Prostate gland (tissue), 2 donors: ENCODE measurements around the gene CFAP68.

Source experiments
- POLR2A ChIP-seq: fragments of 450-650 bp; IDR thresholded peaks from one replicate; pipeline ENCODE4 v1.6.1; 2016; ENCODE audit warnings: antibody characterized with exemption, mild to moderate bottlenecking
- TF ChIP-seq, protein P1 (sequence below), 4 experiments: fragments of 200-600 bp in 2 of 4; fragments of 450-650 bp in 2 of 4; sonication (generic) in 2 of 4; IDR thresholded peaks; 1 replicate in 3 of 4; 2 replicates in 1 of 4; pipeline ENCODE4 v1.5.1; 2016 to 2019; ENCODE audit warnings: antibody characterized with exemption in 4 of 4, mild to moderate bottlenecking in 2 of 4, moderate library complexity in 2 of 4

DNA sequence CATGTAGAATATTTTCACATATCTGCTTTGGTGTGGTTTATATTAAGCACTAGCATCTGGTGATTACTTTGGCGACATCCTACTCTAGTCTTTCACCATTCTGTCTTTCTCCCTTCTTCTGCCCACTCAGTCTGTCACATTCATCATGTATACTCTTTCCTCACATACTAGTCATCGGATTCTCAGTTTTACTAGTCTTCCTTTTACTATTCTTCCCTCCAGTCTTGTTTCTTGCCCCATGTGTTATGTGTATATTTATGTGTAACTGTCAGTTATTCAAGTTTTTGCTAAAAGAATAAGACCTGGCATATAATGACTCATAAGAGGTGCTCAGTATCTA is 53.2 kb downstream of the CFAP68 start:
- TF ChIP-seq, protein P1, sequence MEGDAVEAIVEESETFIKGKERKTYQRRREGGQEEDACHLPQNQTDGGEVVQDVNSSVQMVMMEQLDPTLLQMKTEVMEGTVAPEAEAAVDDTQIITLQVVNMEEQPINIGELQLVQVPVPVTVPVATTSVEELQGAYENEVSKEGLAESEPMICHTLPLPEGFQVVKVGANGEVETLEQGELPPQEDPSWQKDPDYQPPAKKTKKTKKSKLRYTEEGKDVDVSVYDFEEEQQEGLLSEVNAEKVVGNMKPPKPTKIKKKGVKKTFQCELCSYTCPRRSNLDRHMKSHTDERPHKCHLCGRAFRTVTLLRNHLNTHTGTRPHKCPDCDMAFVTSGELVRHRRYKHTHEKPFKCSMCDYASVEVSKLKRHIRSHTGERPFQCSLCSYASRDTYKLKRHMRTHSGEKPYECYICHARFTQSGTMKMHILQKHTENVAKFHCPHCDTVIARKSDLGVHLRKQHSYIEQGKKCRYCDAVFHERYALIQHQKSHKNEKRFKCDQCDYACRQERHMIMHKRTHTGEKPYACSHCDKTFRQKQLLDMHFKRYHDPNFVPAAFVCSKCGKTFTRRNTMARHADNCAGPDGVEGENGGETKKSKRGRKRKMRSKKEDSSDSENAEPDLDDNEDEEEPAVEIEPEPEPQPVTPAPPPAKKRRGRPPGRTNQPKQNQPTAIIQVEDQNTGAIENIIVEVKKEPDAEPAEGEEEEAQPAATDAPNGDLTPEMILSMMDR (IDR thresholded peaks at IDR 0.05), result no peak
- no peak for TF ChIP-seq POLR2A
